HUDEP-2 (cell line): ENCODE results near the gene SMTNL2.
A peak's percentile ranks its signal among the peaks of the same experiment; 100 is the strongest.

ENCODE experiments used
- DNase-seq, 76 experiments: peaks; one replicate each; lab custom pipeline; 2025; ENCODE audit not compliant: unreplicated experiment in 76 of 76; lab: John Stamatoyannopoulos, UW

The SMTNL2 gene

DNA sequence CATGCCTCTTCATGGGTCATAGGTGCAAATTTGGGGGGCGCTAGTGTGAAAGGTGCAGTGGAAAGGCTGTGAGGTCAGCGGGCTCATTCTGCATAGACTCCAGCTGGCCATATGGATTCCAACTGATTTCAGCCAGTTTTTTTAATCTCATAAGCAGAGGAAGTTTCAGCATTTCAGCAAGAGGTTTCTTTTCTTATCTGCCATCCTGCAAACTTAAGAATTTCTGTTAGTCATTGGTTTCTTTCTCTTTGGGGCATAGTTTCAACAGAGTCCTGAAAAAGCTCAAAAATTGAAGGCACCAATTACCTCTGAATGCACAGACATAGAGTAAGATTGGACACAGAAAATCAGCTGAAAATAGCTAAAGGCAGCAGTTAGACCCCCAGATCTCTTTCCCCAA is 73.3 kb downstream of the SMTNL2 start:
- peak in 3 of 76 experiments; percentile 9 to 22 (median 15) for DNase-seq
